GM19043 (cell line): ENCODE data around the gene PAX7.
"Not testable (repeated sequence)": the region's sequence is repeated elsewhere in the genome, so short reads cannot be mapped to it uniquely, and the experiment has no call there.

Source experiments
- ATAC-seq: cut with Tn5 transposase; IDR thresholded peaks from one replicate; pipeline ENCODE4 v1.9.1; 2021; ENCODE audit warnings: low read depth; ENCODE audit not compliant: unreplicated experiment

PAX7 gene

DNA sequence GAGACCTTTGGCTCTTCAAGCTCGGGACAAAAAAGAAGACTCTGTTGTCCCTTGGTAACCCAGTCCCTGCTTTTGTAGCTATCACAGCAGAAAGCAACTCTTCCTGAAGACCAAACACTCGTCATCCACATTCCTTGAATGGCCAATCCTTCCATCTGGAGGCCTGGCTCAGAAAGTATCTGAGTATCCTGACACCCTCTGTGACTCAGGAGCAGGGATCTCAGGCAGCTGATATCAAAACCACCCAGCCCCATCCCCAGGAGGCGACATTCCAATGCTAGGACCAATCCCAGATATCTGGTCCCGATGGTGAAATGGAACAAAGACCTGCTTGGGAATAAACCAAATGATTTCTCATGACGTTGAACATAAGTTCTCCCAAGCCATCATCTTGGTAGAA lies 116.3 kb downstream of the PAX7 start:
- ATAC-seq = no peak

DNA sequence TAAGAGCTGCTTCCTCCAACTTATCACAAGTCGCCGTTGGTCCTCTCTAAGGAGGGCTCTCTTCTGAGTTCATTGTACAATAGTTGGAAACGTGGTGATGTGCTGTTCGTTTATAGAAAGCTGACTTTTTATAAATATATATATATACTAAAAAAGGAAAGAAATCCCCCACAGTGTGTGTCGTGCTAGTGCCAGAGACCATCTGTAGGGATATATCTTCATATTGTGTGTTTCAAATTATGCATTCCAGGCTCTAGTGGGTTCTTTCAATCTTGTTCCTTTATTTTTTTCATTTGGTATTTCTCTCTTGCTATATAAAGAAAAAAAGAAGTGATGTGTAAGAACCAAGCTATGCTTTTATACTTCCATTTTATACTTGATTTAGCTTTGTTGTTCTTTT lies 117.0 kb downstream of the PAX7 start:
- ATAC-seq = no peak

DNA sequence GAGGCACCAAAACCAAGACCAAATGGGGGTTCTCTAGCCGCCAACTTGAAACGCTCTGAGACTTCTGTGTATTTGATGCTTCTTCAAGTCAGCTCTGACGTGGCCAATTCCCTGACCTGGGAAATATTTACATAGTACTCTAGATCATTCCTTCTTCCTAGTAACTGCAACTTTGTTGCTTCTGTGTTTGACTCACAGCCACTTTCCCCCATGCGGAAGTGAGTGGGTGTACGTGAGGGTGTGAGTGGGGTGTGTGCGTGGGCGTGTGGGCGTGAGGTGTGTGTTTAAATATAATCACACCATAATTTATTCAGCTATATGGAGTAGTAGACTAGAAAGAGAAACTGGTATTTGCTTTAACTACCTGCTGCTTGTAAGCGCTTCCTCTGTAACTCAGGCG lies 117.8 kb downstream of the PAX7 start:
- ATAC-seq = no peak

DNA sequence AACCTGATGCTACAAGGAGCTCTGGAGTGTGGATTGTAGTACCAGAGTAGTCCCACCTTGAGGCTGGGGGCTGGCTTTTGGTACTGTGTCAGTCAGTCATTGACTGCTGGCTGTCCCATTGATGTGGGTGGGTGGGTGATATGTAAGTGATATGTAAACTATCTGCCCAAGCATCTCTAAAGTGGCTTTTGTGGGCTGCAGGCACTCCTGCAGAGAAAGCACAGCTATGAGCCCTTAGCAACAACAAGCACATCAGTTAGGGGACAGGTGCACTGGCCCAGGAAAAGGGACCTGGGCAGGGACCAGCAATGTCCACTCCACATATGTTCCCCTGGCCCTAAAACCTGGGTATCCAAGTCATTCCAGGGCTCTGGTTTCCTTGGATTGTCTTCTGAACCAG lies 118.9 kb downstream of the PAX7 start:
- ATAC-seq = no peak

DNA sequence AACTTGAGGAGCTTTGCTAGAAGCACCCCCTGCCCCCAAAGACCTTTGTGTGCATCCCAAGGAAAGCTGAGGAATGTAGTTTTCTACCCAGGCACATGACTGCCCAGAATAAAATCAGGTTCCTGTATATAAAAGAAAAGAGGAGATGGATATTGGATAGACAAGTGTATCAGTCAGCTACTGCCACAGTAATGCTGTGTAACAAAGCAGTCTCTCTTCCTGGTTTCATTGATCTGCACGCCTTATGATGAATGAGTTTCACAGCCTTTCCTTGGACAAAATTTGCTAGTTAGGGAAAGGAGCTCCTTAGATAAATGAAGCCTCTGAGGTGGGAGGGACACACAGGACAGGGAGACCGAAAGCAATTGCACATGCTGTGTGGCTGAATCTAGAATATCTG lies 120.0 kb downstream of the PAX7 start:
- no peak for ATAC-seq

DNA sequence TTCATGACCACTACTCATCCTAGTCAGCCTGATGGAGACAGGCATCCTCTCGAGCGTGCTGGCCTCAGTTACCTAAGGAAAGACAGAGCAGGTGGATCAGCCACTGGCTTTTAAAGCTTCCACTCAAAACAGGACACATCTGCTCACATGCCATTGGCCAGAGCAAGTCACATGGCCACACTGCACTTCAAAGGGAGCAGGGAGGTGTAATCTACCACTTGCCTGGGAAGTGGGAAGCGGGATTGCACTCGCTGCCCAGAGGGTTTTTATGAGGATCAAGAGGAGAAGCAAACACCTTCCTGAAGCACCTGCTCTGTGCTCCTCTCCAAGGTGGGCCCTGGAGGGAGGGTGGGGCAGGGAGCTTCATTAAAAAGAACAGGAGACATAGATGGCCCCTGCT lies 120.8 kb downstream of the PAX7 start:
- no peak for ATAC-seq

DNA sequence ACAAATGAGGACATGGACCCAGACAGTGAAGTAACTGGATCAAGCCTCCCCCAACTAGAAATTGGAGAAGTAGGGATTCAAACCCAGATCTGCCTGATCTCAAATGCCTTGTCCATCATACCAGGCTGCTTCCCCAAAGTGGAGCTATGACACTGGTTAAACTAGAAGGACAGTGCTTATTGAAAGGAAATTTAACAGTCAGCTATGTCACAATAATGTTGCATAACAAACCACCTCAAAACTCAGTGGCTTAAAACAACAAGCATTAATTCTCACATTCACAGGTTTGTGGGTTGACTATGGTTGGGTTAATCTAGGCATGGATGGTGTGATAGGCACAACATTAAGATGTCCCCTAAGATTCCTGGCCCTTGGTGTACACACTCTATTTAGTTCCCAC lies 121.8 kb downstream of the PAX7 start:
- ATAC-seq = no peak

DNA sequence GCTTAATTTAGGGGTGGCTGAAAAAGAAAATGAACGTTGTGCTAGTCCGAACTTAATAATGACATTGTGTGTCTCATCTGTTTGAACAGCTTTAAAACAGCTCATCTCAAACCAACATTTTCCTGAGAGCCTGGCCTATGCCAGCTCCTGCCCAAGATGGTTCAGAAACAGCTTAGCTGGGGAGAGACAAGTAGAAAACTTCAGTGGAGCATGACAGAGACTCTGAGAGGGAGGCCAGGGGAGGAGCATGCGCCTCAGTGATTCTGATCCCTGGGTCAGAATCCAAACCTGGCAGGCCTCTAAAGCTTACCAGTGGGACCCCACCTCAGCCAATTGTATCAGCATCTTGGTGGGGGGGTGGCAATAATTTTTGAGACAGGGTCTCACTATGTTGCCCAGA lies 129.5 kb downstream of the PAX7 start:
- ATAC-seq = no peak

DNA sequence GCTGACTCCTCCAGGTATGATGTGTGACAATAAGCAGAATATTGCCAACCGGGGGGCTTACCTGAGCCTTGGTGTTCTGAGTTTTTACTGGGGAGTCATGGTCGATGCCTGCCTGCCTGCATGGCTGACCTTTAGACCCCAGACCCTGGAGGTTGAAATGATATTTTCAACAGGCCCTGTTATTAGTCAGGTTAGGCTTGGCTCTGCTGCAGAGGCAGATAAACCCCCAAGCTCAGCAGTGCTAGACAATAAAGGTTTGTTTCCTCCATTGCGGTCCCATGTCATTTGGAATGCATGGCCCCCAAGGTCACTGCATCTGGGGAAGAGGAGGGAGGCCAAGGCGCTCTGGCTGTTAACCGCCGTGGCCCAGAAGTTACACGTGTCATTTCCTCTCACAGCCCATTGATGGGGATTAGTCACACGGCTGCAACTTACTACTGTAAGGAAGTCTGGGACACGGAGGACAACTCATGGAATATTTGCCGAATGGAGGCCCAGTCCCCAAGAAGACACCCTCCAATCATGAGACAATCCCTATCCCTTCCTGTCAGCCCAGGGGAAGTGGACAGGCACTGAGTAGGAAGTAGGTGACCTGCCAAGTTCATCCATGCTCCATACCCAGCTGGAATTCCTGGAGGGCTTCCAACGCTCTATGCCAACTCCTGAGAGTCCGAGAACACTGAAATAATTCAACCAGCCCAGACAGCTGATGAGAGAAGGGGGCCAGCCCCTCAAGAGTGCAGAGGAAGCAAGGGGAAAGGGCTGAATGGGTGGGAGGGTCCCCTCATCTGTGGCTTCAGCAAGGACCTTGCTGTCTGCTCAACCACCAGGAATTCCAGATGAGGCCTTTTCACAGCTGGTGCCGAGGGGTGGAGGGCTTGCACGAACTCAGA lies 131.5 kb downstream of the PAX7 start:
- ATAC-seq = no peak

DNA sequence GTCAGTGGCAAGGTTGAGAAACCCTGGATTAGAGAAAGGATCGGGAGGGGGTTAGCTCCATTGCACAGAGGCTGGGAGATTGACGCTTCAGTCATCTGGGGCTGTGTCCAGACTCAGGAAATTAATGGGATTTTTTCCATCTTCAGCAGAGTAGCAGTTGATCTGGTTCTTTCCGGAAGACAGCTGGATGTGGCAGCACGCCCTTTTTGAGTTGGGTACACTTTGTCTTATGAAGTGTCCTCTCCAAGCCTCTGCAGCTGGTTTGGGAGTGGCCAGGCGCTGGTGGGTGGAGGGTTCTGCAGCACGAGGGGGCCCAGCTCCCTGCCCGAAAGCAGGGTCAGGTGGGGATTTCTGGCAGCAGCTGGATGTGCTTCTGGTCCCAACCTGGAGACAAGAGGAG lies 133.7 kb downstream of the PAX7 start:
- no peak for ATAC-seq

DNA sequence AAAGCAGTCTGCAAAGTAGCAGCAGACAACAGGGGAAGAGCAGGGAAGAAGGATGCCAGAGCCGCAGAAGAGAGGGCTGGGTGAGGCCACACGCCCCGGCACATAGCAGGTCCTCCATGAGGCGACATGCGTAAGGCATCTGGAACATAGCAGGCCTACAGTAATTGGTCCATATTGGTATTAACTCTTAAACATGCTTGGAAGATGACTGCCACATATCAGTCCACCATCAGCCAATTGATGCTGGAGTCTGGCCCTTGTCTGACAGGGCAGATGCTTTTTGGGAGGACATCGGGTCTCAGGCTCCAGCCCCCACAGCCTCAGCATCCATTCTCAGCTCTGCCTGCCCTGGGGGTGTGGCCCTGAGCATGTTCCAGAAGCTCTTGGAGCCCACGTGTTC lies 135.1 kb downstream of the PAX7 start:
- no peak for ATAC-seq

DNA sequence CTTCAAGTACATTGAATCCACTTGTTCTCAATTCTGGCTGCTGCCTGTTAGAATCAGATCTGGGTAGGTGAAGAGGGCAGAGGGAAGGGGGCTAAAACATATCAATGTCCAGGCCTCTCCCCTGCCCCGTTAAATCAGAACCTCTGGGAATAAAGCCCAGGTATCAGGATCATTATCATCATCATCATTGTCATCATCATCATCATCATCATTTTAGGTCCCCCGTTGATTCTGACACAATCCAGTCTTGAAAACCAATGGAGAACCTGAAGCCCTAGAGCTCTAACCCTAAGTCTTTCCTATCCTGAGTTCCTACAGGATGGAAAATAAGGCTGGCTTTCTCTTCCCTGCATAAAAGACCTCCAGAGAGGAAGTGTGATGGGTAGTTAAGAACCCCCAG lies 135.7 kb downstream of the PAX7 start:
- ATAC-seq = no peak

DNA sequence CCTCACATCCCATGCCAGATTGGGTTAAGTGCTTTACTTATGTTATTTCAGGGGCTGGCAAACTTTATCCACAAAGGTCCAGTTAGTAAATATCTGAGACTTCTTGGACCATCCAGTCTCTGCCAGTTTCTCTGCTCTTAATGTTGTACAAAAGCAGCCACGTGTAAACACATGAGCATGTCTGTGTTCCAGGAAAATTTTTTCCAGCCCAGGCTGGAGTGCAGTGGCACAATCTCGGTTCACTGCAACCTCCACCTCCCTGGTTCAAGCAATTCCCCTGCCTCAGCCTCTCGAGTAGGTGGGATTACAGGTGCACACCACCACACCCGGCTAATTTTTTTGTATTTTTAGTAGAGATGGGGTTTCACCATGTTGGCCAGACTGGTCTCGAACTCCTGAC lies 136.9 kb downstream of the PAX7 start:
- not testable (repeated sequence) for ATAC-seq

DNA sequence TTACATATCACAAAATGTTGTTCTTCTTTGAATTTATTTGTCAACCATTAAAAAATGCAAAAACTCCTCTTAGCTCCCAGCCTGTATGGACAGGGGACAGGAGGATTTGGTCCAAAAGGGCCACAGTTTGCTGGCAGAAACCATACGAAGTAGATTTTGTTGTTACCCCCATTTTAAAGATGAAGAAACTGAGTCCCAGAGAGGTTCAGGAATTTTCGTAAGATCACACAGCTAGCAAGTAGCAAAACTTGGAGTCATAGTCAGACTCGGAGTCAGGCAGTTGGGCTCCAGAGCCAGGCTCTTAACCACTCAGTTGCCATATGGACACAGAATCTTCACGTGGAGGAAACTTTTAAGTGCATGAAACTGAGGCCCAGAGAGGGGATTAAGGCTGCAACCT lies 137.4 kb downstream of the PAX7 start:
- no peak for ATAC-seq

DNA sequence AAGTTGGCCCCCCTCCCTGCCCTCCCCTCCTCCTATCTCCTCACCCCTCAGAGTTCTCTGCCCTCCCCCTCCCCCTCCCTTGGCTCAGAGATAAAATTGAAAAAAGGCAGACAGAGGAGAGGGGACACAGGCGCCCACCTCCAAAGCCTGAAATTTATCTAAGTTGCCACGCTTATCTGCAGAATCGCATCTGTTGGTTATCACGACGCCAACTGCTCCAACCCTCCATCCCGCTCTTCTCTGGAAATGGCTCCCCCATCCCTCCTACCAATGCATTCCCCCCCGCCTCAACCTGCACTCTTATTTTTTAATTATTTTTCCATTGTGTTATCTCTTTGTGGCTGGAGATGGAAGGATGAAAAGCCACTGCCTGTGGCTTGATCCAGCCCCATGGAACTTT lies 138.5 kb downstream of the PAX7 start:
- no peak for ATAC-seq

DNA sequence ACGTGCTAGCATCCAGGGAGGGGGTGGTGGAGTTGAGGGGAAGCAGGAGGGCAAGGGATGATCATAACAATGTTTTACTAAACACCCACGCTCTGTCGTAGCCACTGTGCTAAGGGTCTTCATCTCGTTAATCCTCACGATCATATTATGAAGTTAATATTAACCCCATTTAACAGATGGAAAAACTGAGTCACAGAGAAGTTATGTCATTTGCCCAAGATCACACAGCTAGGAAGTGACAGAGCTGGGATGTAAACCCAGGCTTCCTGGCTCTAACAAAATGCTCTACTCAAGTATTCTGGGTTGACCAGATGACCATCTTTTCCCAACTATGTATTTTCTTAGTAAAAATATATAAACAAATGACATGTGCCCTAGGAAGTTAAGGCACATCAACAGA lies 140.2 kb downstream of the PAX7 start:
- ATAC-seq = no peak

DNA sequence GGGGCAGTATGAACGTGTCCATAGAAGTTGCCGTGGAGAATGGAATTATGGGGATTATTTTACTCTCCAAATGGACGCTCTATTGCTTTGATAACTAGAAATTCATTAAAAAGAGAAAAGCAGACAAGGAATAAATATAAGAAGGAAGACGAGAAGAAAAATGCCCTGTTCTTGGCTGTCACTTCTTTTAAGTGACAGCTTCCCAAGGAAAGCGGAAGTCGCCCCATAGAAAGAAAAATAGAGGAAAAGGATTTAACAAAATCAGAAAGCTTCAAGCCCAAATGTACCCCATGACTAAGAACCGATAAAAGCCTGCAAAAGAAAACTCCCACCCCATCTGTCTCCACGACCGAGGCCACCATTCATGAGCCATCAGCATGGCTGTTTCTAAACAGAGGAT lies 143.1 kb downstream of the PAX7 start:
- ATAC-seq = no peak

DNA sequence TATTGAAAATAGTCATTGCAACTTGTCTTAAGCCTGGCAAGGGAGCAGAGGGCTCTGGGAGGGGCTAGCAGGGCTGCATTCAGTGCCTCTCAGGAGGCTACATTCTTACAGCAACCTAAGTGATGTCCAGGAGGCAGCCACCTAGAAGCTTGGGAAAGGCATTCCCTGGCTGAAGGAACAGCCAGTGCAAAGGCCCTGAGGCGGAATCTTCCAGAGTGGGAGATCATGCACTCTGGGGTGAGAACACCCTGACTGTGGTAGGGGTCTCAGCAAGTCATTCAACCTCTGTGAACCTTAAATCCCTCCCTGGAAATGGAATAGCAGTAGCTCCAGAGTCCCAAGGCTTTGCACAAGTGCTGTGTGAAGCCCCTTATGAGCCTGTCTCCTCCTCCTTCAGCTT lies 144.7 kb downstream of the PAX7 start:
- no peak for ATAC-seq

DNA sequence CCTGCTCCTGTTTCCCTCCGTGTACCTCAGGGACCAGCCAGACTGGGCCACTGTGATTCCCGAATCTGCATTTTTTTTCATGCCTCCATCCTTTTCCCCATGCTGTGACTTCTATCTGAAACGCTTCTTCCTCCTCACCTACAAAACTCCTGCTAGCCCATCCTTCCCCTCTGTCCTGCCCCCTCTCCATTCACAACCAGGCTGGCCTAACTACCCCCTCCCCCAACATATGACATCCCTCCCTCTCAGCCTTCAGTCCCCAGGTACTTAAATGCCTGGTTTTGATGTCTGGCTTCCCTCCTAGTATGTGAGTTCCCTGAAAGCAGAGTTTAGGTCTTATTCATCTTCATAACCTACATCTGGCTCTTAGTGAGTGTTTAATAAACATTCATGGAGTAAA lies 146.1 kb downstream of the PAX7 start:
- no peak for ATAC-seq

DNA sequence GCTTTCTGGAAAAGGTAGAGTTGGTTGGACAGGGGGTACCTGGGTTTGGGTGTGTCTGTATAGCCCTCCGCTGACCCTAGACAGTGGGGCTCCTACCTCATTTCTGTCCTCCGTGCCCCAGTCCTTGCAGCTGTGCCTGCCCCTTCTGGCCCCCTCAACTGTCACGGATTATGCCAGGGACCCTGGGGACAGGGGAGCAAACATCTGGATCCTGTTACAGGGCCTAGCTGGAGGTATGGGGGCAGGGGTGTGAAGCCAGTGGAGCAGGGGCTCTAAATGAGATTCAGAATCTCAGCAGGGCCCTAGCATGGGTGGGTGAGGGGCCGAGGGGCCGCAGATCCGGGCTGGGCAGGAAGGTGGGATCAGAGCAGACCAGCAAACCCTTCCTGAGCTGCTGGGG lies 147.8 kb downstream of the PAX7 start:
- no peak for ATAC-seq

DNA sequence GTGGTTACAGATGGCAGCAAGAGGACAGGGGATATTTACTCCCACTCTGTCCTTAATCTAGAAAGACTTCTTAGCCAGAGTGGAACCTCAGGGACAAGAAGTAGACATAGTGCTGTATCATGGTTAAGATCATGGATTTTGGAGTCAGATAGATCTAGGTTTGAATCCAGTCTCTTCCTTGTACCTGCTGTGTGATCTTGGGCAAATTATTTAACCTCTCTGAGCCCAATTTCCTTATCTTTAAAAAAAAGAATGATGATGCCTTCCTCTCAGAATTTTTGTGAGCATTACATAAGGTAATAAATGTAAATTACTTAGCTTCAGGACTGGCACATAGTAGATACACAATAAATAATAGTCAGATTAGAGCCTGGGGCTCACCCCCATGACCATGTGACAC lies 150.4 kb downstream of the PAX7 start:
- no peak for ATAC-seq

DNA sequence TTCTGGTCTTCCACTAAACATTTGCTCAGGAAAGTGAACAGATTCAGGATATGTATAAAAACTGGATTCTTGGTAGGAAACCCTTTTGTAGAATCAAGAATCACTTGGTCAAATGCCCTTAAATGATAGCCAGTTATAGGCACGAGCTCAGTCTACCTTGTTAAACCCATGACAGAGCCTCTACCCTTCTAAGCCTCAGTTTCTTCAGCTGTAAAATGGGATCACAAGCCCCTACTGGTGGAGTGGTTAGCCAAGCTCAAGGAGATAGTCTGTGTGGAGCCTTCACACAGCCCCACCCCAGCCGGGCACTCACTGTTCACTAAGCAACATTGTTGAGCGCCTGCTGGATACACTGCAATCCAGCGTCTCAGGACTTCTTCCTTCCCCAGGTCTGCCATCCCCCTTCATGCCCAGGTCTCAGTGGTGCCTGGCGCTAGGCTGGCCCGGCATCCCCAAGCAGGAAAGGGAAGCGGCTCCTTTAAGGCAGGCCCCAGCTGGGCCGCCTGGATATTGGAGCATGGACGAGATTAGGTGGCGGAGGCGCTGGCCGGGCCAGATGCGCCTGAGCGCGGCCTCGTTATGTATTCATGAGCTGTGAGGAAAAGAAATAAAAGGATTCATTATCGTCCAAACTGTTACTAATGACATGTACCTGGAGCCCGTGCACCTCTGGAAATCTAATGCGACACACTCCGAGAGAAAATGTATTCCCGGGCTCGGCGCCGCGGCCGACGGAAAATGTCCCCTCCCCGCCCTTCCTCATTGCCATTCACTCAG lies 153.2 kb downstream of the PAX7 start:
- no peak for ATAC-seq
